Hematopoietic multipotent progenitor cell treated with erythropoietin and hydrocortisone succinate and interleukin-3 and kit ligand, for 8 days (in vitro differentiated cells): ENCODE results near the gene CDS2.
A peak's percentile ranks its signal among the peaks of the same experiment; 100 is the strongest.

ENCODE experiments used
- DNase-seq: peaks from one replicate; pipeline ENCODE4 v3.0.0-alpha.2; 2015

CDS2 gene

DNA sequence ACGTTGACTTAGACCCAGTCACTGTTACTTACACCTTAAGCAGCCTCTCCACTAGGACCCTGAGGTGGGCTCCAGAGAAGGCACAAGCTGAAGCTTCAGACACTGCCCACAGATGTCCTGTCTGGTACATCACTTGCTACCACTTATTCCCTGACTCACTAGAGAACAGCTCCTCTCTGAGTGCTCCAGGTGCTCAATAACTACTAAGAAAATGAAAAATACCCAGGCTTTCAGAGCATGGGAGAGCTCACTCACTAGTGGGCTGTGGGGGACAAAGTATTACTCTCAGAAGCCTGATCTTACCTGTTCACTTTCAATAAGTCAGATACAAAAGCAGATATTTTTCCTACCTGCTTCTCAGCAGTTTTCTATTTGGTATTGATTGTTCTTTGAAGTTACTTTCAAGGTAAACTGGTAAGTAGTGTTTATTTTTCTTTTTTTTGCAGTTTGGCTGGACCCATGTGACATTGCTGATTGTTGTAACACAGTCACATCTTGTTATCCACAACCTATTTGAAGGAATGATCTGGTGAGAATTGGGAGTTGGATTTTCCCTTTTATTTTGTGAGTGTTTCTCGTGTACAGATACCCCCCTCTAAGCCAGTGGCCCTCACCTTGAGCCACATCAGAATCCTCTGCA lies 55.9 kb downstream of the CDS2 start:
- DNase-seq = no peak

DNA sequence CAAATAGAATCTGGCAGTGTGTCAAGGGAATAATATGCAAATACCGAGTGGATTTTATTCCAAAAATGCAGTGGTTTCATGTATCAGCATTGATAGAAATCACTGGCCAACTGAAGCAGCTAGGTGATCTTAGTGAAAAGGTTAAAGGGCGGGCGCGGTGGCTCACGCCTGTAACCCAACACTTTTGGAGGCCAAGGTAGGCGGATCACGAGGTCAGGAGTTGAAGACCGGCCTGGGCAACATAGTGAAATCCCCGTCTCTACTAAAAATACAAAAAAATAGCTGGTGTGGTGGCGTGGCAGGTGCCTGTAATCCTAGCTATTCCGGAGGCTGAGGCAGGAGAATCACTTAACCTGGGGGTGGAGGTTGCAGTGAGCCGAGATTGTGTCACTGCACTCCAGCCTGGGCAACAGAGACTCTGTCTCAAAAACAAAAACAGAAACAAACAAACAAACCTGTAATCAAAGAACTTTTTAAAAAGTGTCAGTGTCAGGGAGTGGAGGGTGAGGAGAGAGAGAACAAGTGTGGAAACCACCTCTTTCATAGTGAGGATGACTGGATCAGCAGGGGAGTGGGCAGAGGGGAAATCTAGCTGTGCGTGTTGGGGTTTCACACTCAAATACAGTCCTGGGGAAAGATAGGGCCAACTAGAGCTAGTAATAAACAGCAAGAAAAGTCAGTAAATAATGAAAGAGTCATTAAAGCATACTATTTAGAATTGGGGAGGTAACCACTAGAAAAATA lies 57.1 kb downstream of the CDS2 start:
- no peak for DNase-seq

DNA sequence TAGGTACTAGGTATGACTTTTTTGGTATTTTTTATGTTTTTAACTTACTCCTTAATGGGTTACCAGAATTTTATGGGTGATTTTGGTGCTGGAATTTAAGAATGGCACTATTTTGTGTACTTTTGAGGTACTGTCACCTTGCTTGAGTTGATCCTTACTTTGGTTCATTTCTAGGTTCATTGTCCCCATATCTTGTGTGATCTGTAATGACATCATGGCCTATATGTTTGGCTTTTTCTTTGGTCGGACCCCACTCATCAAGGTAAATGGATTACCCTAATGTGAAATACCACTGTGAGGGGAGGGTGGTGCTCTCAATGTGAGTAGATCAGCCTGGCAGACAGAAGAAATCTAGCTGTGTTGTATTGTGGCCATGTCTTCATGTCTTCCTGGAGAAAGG lies 57.9 kb downstream of the CDS2 start:
- peak; percentile 12 for DNase-seq

DNA sequence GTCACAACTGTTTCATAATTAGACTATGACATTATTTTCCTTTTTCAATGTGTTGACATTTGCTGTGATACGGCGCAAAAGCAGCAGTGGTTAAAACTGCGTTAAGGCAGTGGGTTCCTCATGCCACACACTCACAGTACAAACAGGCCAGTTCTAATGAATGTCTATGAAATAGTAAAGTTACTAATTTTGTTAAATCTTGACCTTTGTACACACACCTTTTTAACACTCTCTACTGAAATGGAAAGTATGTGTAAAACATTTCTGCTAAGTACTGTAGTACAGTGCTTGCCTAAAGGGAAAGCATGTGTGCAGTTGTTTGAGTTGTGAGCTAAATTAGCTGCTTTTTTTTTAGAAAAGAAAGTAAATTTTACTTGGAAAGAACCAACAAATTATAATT lies 60.3 kb downstream of the CDS2 start:
- no peak for DNase-seq

DNA sequence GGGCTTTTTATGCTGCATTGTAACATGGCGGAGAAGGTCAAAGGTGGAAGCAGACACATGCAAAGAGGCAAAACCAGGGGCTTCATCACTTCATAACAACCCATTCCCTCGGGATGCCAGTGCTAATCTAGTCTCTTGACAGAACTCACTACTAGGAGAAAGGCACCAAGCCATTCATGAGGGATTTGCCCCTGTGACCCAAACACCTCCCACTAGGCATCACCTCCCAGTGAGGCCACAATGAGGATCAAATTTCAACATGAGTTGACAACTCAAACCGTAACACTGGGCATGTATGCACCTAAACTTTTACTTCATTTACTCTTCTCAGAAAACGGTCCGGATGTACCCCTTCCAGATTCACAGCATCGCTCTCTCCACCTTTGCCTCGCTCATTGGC lies 61.9 kb downstream of the CDS2 start:
- DNase-seq = no peak

DNA sequence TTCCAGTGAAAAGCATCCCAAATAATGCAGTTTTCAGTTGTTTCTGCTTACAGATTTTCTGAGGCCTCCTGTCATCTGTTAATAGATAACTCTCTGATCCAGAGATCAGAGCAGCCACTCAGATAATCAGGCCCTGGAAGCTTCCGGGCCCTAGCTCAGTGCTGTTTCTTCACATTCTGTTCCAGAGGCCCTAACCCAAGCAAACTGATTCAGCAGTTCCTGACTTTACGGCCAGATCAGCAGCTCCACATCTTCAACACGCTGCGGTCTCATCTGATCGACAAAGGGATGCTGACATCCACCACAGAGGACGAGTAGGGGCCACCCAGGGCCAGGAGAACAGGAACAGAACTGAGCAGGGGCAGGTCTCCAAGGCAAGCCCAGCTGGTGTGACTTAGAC lies 63.1 kb downstream of the CDS2 start:
- DNase-seq = no peak

DNA sequence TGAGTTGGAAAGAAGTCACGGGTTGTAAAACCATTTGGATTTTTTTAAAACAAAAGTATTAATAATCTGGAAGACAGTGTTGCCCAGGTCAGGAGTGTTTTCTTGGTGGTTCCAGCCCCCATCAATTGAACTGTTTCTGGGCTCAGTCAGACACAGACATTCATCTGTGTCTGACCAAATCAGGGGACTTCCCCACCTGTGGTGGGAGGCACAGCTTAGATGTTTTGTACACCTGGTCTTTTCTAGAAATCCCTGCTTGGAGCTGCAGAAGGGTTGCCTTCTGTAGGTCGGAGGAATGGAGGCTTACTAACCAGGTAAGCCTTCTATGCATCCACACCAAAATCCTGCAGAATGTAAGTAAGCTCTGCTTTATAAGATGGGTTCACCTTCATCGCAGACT lies 63.6 kb downstream of the CDS2 start:
- no peak for DNase-seq

DNA sequence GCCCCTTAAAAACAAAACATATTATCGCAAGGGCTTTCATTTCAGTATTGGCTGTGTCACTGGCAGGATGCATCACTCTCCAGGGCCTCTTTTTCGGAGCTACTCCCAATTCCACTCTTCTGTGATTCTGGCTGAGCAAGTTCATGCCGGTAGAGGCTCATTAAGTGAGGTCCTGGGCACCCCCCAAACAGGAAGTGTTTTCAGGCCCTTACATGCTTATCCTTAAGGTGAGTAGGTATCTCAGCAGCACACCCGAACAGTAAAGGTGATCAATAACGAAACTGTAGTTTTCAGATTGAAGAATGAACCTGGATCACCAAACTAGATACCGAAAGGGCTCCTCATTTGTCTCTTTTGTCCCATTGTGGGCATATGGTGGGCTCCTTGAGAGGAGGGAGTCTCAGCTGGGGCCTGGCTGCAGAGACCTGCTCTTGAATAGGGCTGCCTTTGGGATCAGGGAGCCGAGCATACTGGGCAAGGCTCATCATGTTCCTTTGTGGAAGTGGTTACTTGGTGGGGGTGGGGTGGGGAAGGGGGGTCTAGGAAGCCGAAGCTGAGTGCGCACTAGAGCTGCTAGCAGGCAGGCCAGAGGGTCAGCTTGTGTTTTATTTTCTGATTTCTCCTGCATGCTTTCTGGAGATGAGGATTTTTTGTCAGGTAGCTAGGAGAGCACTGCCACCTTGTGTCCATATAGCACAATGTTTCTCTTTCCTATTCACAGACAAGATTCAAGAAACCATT lies 65.2 kb downstream of the CDS2 start:
- DNase-seq = peak; percentile 85

DNA sequence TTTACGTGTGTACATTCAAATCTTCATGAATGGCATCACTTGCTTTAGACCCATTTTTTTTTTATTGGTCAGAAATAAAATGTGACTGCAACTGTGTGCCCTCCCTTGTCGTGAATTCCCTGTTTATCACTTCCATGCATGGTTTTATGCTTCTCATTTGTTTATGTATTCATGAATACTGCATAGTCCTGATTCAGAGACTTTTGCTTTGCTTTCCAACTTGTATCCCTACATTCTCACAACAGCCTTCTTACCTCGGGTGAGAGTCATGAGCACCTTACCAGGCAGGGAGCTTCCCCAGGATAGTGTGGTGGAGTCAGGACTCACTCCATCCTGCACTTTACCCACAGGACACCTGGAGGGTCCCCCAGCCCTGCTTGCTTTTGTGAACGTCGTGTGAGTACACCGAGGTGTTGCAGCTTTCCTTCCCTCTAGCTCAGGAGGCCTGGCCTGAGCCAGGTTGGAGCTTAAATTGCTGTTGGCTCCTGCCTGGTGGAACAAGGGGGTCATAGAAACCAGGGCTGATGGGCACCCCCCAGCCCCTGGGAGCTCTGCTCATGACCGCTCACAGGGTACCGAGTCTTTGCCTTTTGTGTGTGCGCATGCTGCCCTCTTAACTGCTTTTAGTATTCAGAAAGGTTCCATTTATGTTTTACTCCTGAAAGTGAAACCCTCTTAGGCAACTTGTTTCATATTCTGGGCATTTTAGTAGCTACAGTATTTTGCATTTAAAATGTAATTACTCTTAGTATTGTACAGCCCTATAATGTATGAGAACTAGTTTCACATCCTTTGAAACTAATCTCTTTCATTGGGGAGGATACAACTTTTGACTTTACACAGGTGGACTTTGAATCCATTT lies 66.0 kb downstream of the CDS2 start:
- DNase-seq = no peak

DNA sequence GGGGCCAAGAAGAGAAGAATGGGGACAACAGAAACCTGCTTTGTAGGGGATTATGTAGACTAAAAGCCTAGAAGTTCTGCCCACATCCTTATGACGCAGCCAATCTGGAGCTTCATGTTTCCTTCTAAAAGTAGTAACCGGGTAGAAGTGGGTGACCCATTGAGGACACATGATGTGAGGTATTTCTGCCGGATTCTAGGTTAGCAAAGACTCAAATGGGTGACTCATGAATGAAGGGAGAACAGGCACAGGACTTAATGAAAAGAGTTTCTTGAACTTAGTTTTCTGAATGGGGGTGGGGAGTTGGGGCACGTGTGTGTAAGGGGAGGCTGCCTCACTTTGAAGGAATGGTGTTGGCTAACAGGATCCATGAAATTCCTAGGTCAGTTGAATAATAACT lies 68.8 kb downstream of the CDS2 start:
- DNase-seq = no peak

DNA sequence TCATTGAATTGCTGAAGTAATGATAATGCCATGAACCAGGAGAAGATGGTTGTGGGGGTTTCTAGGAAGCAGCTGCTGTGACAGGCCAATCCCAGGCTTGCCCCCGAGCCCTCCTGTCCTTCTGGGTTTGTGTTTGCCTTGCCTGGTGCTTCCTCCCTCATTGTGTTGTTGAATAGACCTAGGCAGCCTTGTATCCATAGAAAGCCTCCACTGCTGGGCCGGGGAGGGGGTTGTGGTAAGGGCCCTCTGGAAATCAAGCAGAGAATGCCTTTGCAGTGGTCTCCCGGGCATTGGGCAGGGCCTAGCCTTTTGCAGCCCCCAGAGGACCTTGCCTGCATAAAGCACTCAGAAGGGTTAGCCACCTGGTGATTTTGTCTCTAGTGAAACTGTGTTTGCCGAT lies 69.3 kb downstream of the CDS2 start:
- no peak for DNase-seq

DNA sequence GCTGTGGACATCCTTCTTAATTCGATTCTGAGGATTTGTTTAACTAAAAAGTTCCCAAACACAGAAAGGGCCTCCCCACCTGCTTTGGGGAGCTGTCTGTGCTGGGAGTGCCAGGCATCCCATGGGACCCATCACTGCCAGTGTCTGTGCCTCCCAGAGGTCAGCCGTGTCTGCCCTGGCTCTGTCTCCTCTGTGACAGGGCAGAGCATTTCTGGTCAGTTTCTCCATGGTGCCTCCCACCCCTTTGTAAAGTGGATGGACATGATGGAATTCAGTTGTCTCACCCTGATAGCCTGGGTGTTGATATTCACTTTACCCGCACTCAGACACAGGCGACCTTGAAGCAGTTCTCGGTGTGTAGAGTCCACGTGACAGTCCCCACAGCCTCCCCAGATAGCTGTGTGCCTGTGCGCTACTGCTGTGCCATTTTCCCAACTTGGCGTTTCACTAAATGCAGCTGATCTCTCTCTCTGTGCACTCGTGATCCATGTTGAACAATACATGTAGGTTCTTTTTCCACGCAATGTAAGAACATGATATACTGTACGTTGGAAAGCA lies 70.5 kb downstream of the CDS2 start:
- no peak for DNase-seq

DNA sequence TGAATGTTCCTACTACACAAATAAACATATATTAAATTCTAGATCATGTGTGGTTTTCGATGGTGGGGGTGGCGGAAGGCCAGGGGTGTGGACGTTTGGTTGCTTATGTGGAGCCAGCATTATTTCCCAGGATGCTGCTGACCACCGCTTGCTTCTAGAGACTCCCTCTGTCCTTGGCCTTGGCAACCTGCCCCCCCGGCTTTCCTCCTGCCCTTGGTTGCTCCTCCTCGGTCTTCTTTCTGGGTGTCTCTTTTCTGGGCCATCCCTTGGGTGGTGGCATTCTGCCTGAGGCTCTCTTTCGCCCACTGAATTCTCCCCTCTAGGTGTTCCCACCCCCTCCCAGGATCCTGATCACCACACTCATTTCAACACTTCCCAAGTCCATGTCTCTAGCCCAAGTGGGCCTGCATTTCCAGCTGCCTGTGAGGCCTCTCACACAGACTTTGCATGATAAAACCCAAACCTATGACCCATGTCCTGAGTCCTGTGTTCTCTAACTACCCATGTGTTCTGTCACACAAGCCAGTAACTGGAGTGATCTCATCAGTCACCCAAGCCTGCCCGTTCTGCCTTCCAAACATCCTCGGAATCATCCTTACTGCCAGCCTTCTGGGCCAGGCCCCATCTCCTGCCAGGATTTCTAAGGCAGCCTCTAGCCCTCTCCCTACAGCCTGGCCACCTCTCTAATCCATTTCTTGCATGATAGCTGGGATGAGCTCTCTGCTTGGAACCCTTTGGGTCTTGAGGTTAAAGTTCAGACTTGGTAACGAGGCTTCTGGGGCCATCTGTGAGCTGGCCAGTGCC lies 71.2 kb downstream of the CDS2 start:
- DNase-seq = no peak

DNA sequence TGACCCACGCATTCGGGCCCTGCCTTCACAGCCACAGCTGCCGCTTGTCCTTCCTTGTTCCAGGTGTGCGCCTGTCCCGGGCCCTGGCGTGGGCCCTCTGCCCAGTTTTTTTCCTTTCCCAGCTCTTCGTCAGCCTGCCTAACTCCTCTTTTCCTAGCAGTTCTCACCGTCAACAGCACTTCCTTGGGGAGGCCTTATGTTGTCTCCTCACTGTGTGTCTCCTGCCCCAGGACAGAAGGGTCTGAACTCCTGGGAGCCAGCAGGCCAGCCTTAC lies 71.8 kb downstream of the CDS2 start:
- no peak for DNase-seq

DNA sequence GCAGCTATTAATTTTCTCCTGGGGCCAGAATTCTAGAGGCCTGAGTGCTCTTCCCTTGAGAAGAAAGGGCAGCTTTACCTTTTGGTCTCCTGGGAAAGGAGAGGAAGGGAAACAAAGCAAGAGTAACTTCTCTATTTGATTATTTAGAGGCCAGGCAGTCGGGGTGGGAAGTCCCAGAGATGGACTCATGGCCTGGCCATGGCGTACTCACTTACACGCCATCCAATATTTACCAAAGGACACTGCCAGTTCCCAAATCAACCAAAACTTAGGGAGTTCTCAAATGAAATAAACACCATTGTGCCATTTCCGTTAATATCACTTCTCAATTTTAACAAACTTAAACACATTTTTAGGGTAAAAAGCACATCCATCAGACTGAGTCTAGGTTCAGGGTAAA lies 76.6 kb downstream of the CDS2 start:
- no peak for DNase-seq

DNA sequence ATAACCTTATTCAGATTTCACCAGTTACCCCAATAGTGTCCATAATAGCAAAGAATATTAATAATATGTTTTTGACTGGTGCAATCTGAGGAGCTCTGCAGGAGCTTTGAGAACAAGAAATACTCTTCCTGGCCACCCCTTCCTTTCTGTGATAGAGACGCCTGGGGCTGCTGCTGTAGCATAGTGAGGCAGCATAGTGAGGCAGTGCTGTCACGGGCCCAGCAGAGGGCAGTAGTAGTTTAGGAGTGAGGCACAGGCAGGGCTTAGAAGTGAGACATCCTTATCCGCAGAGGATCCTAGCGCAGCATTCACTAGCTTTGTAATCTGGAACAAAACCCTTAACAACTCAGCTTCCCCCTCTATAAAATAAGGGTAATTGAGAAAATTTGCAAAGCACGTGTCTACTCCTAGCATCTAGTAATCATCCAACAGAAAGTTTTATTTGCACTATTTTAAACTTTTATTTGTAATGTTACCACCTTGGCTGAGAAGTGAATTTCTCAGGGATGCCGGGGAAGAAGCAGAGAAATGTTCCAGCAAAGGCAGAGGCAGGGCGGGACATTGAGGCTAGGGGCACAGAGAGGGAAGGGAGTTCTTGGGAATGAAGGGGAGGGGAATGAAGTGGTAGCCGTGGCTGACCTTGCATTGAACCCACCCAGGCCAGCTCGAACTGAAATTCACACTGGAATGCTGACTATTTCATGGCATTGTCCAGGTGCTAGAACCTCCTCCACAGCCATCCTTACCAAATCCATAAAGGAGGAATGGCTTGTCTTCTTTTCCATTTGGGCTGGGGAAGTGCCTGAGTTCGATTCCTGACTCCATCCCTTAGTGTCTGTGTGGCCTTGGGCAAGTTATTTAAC lies 78.8 kb downstream of the CDS2 start:
- DNase-seq = peak; percentile 75

DNA sequence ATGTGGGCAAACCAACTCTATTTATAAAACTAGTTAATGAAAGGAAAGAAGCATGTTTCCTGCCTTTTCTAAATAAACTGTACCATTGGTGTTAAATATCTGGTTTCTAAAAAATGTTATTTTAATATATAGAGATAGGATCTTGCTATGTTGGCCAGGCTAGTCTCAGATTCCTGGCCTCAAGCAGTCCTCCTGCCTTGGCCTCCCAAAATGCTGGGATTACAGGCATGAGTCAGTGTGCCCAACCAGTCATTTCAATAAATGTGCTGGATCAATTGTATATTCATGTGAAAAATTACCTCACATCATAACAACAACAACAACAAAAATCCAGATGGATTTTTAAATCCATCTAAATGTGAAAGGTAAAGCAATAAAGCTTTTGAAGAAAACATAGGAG lies 80.3 kb downstream of the CDS2 start:
- DNase-seq = no peak

DNA sequence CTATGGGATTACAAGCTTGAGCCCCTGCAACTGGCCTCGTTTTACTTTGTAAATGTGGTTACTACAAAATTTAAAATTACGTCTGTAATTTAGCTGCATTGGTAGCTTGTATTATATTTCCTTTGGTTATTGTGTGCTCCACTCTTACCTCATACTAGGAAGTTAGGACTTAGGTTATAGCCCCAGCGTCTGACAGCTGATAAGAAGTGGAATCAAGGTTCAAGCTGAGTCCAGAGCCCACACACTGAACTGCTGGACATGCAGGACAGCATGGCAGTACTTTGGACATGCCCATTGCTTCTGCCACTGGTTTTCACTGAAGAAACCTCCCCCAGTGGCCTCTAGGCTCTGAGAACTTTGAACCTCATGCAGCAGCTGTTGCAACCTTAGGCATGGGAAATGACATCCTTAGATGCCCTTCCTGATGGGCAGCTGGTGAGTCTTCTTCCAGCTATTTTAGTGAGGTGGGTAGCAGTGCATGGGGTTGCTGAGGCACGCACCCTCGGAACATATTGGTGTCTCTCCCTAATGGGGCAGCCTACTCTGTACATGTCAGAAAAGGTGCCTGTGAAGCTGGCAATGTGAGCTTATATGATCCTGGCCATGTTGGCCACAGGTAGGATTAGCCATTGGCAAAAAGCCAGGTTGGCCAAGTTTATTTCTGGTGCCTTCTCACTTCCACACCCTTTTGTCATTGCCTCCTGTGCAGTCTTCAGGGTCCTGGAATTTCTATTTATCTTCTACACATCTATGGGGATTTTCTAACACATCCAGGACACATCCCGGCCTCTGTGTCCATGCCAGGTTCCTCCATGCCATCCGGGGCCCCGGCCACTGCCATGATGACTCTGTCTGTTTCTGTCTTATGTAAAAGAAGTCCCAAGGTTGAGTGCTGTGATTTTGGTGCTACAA lies 85.3 kb downstream of the CDS2 start:
- DNase-seq = no peak

DNA sequence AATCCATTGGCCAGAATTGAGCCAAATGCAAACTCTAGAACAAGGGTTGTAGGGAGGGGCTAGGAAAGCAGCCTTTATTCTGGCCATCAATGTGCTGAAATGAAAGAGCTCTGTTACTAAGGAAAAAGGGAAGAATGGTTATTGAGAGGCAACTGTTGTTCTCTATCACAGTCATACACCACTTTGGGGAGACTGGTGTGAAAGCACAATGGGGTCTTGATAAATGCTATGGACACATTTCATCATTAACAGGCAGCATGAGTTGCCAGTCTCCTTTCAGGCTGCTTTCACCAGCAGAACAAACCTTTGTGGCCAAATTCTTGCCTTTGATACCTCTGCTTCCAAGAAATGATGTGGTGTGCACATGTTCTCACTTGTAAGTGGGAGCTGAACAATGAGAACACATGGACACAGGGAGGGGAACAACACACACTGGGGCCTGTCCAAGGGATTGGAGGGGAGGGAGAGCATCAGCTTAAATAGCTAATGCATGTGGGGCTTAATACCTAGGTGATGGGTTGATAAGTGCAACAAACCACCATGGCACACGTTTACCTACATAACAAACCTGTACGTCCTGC lies 86.2 kb downstream of the CDS2 start:
- DNase-seq = no peak

DNA sequence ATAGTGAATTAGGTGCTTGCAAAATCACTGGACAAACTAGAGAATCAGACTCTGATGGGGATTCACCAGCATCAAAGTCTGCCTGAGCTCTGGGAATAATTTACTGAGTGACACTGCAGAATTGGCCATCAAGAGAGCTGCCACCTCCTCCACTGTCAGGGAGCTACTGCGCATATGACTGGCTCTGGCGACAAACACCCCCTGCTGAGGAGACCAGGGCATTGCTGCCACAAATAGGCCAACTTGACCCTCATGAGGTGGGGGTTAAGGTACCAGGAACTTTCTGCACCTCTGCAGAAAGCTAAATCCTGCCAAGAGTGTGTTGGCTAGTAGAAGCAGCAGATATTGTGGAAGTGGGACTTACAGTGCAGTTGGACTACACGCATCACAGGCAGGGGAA lies 88.0 kb downstream of the CDS2 start:
- no peak for DNase-seq
